ENCODE results near the gene GPR31.

The GPR31 gene

GRCh38 chr6:167165858-167166471, 8.2 kb upstream of the GPR31 start:
- no peak for DNase-seq

- no peak for DNase-seq
These were observed 6.5 kb upstream of the GPR31 start for GRCh38 chr6:167164261-167164660.

DNA sequence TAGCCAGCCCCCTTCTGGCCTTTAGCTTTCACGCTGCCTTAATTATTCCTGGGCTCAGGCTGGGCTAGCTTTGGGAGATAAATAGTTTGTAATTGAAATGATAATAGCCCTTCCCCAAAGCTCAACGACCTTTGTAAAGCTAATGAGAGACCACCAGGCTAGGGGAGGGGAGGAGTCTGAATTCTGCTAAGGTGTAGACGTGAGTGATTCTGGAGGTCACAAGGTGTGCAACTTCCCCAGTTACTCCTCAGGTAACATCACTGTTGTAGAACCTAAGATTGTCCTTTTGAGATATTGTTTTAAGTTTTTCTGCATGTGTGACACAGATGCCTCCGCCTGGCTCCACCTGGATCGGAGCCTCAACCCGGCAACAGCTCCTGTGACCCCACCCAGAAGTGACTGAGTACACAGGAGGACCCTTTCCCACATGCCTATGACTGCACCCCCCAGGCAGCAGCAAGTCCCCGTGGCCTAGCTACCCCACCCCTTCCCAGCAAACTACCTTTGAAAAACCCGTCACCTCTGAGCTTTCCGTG, 5.8 kb upstream of the GPR31 start:
- DNase-seq, result no peak

- no peak for DNase-seq
These were observed 4.8 kb upstream of the GPR31 start for GRCh38 chr6:167162591-167162990.

DNA sequence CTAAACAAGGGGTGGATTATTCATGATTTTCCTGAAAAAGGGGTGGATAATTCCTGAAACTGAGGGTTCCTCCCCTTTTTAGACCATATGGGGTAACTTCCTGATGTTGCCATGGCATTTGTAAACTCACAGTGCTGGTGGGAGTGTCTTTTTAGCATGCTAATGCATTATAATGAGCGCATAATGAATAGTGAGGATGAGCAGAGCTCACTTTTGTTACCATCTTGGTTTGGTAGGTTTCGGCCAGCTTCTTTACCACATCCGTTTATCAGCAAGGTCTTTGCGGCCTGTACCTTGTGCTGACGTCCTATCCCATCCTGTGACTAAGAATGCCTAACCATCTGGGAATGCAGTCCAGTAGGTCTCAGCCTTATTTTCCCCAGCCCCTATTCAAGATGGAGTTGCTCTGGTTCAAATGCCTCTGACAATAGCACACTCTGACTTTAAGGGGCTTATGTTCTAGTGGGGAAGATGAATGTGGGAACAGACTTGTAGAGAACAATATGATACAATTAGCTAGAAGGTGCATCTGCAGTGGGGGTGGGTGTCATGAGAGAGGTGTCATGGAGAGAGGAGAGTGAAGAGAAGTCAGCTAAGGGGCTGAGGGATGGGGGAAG, 4.2 kb upstream of the GPR31 start:
- DNase-seq, result no peak

DNA sequence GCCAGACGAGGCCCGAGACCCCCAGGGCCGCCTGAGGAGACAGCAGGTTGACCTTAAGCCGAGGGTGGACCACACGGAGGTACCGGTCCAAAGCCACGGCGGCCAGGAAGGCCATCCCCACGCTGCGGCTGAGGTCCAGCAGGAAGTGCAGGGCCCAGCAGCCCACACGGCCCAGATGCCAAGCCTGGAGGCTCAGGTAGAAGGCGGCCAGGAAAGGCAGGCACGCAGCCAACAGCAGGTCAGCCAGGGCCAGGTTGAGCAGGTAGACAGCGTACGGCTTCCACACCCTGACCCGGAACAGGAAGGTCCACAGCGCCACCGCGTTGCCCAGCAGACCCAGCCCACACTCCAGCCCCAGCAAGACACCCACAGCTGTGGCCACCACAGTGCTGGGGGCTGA, 366 bp downstream of the GPR31 start:
- DNase-seq, result no peak

GRCh38 chr6:167154895-167155294, 2.9 kb downstream of the GPR31 start:
- DNase-seq, result no peak

- DNase-seq, result no peak
These were observed 3.5 kb downstream of the GPR31 start for GRCh38 chr6:167154291-167154690.

DNA sequence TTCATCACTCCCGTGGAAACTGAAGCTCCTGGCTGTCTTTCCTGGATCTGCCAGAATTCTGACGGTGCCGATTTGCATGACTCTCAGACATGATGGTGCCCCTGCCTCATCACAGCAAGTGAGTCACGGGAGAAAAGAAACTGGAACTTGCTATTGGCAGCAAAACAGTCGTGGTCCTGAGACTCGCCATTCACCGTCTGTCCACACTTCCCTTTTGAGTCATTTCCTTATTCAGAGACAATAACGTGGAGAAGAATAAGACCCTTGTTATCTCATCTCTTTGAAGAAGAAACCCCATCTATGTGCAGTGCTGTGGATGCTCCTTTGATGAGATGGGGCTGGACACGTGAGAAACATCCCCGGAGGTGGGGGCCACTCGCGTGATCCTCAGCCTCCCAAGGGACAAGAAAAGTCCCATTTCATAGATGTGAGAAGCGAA, 4.2 kb downstream of the GPR31 start:
- peak; percentile 22 to 57 for DNase-seq

DNA sequence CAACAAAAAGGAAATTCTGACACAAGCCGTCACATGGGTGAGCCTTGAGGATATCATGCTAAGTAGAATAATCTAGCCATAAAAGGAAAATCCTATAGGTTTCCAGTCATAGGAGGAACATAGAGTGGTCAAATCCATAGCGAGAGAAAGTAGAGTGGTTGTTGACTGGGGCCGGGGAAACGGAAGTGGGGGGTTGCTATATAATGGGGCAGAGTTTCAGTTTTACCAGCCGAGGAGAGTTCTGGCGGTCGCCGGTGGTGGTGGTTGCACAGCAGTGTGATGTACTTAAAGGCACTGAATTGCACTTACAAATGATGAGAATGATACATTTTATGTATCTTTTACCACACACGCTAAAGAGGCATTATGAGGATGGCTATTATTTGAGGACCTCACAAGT, 4.9 kb downstream of the GPR31 start:
- peak in 1 of 2 donors; percentile 36 for DNase-seq

DNA sequence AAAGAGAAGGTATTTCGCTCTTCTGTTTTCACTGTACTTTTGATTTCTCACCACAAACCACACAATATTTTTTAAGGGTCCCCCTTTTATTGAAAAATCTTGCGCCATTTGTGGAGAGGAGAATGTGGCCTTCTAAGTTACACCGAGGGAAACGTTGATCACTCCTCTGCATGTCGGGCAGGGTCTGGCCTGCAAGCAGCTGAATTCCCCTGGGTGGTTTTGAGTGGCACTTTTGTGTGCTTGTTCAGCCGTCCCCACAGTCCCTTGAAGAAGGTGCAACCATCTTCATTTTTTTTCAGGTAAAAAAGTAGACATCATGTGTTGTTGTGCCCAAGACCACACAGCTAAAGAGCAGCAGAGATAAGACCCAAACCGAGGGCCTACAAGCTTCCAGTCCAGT, 6.1 kb downstream of the GPR31 start:
- no peak for DNase-seq

- DNase-seq, result no peak
These were observed 6.7 kb downstream of the GPR31 start for GRCh38 chr6:167150941-167151549.

- DNase-seq, result no peak
These were observed 8.8 kb downstream of the GPR31 start for GRCh38 chr6:167148997-167149396.

DNA sequence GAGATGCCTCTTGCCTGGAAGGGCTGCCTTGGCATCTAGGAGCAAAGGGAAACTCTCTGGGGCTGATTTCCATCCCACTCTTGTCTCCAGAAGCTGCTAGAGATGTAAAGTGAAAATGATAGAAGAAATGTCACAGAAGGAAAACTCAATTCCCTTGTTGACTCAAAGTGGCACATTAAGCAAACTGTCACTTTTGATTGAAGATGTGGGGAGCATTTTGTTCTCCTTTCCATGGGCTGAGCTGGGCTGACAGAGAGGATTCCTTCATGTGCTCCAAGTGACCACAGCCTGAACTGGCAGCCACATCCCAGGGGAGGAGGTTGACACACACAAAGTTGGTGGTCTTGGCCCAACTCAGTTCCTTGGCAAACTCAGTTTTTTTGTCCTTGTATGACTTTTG, 9.8 kb downstream of the GPR31 start:
- DNase-seq, result no peak

DNA sequence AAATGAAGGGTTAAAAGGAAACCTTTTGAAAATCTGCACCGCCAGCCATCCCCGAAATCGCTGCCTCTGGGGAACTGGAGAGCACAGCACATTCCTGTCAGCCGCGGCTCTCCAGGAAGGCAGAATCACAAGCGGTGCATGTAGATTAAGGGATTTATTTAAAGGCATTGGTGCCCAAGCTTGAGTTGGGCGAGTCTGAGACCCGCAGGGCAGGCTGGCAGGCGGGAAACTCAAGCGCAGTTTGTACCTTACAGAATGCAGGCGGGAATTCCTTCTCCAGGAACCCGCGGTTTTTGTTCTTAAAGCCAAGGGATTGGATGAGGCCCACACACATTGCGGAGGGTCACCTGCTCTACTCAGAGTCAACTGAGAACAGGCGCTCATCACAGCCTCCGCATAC, 10.8 kb downstream of the GPR31 start:
- no peak for DNase-seq

- DNase-seq, result no peak
These were observed 11.6 kb downstream of the GPR31 start for GRCh38 chr6:167146135-167146534.

DNA sequence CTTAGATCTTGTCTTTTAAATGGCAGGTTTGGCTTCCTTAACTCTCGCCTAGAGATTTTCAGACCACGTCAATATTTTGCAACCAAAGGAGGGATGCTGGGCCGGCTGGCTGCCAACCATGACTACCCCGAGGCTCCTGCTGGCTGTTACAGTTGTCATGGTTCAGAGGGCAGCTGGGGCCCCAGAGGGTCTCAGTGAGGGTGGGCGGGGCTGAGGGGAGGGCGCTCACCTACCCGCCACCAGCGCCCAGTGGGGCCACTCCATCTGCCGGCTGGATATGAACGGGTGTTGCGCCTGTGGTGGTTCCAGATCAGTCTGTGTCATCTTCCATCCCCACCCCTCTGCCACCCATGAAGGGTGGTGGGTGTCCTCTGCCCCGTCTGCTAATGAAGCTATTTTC, 12.3 kb downstream of the GPR31 start:
- DNase-seq, result no peak

- no peak for DNase-seq
These were observed 14.7 kb downstream of the GPR31 start for GRCh38 chr6:167143041-167143440.

GRCh38 chr6:167142433-167142761, 15.4 kb downstream of the GPR31 start:
- DNase-seq, result no peak

- peak; percentile 48 to 62 for DNase-seq
These were observed 15.9 kb downstream of the GPR31 start for GRCh38 chr6:167141667-167142432.

DNA sequence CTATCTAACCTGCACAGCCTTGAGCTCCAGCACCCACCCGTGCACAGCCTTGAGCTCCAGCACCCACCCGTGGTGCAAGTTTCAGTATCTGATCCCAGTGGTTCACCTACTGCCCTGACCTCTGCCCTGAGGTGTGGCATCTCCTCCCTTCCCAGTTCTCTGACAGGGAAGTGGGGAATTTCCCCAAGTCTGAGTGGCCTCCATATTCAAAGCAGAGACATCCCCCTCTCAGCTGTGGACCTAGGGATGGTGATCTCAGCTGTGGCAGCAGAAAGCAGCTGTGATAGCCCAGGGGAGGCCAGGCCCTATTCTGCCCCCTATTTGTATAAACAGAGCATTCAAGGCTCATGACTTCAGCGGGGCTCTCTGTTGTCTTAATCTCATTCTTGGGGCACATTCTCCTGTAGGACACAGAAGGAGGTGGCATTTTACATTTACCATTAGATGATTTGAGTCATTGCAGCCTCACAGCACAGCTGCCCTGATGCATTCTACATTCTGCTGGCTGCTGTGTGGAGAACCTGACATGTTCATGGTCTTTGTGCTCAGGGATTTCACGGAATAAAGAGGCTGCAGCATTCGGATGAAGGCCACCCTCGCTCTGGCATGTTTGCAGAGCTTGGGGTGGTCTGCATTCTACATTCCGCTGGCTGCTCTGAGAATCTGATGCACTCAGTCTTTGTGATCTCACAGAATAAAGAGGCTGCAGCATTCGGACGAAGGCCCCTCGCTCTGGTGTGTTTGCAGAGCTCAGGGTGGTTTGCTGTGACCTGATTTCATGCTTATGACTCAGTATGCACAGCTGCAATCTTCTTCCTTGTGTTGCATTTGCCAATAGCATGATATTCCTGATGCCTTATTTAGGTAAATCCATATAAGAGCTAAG, 16.9 kb downstream of the GPR31 start:
- no peak for DNase-seq

DNA sequence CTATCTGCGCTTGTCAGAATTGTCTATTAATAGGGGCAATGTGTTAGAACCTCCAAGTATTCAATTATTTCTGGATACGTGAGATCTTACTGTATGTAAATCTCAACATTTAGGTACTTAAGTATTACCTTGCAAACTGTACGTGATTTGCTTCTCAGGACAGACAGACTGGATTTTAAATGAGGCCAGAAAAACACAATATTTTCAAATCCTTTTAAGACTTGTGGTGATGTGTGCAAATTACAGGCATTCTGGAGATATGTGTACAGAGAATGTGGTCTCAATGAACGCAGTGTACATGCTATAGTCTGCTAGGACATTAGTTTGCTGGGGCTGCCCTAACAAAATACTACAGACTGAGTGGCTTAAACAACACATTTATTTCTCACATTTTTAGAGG, 18.0 kb downstream of the GPR31 start:
- DNase-seq, result no peak

DNA sequence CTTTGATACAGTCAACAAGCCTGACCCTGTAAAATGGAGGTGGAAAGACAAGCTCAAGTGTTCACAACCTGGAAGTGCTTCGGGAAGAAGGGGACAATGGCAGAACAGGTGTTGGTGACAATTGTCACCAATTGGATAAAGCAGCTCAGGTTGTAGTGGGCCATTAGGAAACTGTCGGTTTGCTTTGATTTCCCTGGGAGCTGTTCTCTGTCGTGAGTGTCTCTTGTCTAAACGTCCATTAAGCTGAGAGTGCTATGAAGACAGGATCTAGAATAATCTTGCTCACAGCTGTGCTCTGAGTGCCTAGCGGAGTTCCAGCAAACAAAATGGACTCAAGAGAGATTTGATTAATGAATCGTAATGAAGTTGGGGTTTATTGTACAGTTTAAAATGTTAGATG, 19.9 kb downstream of the GPR31 start:
- DNase-seq, result no peak

Data from CD4-positive, alpha-beta T cell treated with Interferon alpha-2 for 1 hour (primary cell).